SU-DHL-6 (cell line): Measurements from ENCODE around the gene MITF.

Experiments used
- H2AFZ ChIP-seq: fragments of 200-600 bp; sonication (generic); 2 replicates; pipeline ENCODE4 v1.6.1; 2014; ENCODE audit warnings: low read depth, mild to moderate bottlenecking, moderate library complexity, mixed read lengths, antibody characterized with exemption, low read length; ENCODE audit not compliant: severe bottlenecking
- H3F3A ChIP-seq: fragments of 200-600 bp; shearing (Covaris generic); 2 replicates; pipeline ENCODE4 v1.6.0; 2016; ENCODE audit warnings: antibody characterized with exemption, mild to moderate bottlenecking; ENCODE audit not compliant: insufficient read depth
- H3K27ac ChIP-seq: fragments of 200-600 bp; sonication (generic); 2 replicates; pipeline ENCODE4 v1.5.1; 2016; ENCODE audit warnings: low read depth, mild to moderate bottlenecking, low read length, moderate library complexity, mixed read lengths
- H3K27me3 ChIP-seq: fragments of 200-600 bp; sonication (generic), shearing (Covaris generic); 2 replicates; pipeline ENCODE4 v1.6.0; 2014; ENCODE audit warnings: mild to moderate bottlenecking, low read length
- H3K36me3 ChIP-seq: fragments of 200-600 bp; sonication (generic); 2 replicates; pipeline ENCODE4 v1.6.1; 2014; ENCODE audit warnings: mild to moderate bottlenecking, low read length, mixed read lengths
- H3K4me2 ChIP-seq: fragments of 300-600, 200-600 bp; shearing (Covaris generic), sonication (generic); 2 replicates; pipeline ENCODE4 v1.6.0; 2014; ENCODE audit warnings: low read length, low read depth, mild to moderate bottlenecking; ENCODE audit not compliant: poor library complexity, severe bottlenecking
- H3K4me3 ChIP-seq: fragments of 200-600 bp; sonication (generic); 2 replicates; pipeline ENCODE4 v1.5.1; 2014; ENCODE audit warnings: antibody characterized with exemption, low read length, mild to moderate bottlenecking, mixed read lengths; ENCODE audit not compliant: insufficient read depth, poor library complexity, severe bottlenecking
- H3K79me2 ChIP-seq: fragments of 200-600 bp; sonication (generic); 2 replicates; pipeline ENCODE4 v1.6.1; 2014; ENCODE audit warnings: mild to moderate bottlenecking, low read length, moderate library complexity; ENCODE audit not compliant: insufficient read depth
- H3K9ac ChIP-seq: fragments of 200-600 bp; sonication (generic); 2 replicates; pipeline ENCODE4 v1.7.0; 2014; ENCODE audit warnings: mild to moderate bottlenecking, low read length
- H3K9me2 ChIP-seq: fragments of 200-600 bp; sonication (generic); replicated peaks from 2 replicates; pipeline ENCODE4 v1.6.1; 2014; ENCODE audit warnings: low read length; ENCODE audit not compliant: insufficient read depth
- H3K9me3 ChIP-seq: fragments of 200-600 bp; sonication (generic); 2 replicates; pipeline ENCODE4 v1.6.1; 2014; ENCODE audit warnings: low read length, mixed read lengths; ENCODE audit not compliant: insufficient read depth
- H4K20me1 ChIP-seq: fragments of 200-600 bp; sonication (generic); 2 replicates; pipeline ENCODE4 v1.6.1; 2014; ENCODE audit warnings: low read depth, mild to moderate bottlenecking, antibody characterized with exemption, low read length, moderate library complexity, mixed read lengths
- CTCF ChIP-seq: fragments of 200-600 bp; sonication (generic); IDR thresholded peaks from one replicate; pipeline ENCODE4 v1.5.1; 2017; ENCODE audit warnings: antibody characterized with exemption, mild to moderate bottlenecking, low read length, moderate library complexity; ENCODE audit not compliant: insufficient read depth, poor library complexity, severe bottlenecking
- EZH2phosphoT487 ChIP-seq: fragments of 200-600 bp; sonication (generic), shearing (Covaris generic); conservative IDR thresholded peaks from 2 replicates; pipeline ENCODE4 v1.6.1; 2018; ENCODE audit warnings: mild to moderate bottlenecking, antibody characterized with exemption, low read length, moderate library complexity, mixed read lengths

Gene MITF

GRCh38 chr3:69743975-69744906, 5.0 kb downstream of the MITF start:
- Histone ChIP-seq H3K4me2 (no peak overlapping the region), H3K36me3 (no peaks in the 10 kb centered on the region), H3K27ac (no peak overlapping the region), H4K20me1 (no peaks in the 10 kb centered on the region), H3K4me3 (no peak overlapping the region), H3K9me3 (no peaks in the 10 kb centered on the region), H2AFZ (no peak overlapping the region), H3K27me3 (no peaks in the 10 kb centered on the region), H3K9me2 (no peaks in the 10 kb centered on the region), H3F3A (no peaks in the 10 kb centered on the region), H3K9ac (no peak overlapping the region), H3K79me2 (no peaks in the 10 kb centered on the region)
- TF ChIP-seq EZH2phosphoT487 (no peak), CTCF (no peak)

- no peak for TF ChIP-seq CTCF
- no peak for TF ChIP-seq EZH2phosphoT487
Measured at GRCh38 chr3:69745505-69745904, 6.2 kb downstream of the MITF start.

DNA sequence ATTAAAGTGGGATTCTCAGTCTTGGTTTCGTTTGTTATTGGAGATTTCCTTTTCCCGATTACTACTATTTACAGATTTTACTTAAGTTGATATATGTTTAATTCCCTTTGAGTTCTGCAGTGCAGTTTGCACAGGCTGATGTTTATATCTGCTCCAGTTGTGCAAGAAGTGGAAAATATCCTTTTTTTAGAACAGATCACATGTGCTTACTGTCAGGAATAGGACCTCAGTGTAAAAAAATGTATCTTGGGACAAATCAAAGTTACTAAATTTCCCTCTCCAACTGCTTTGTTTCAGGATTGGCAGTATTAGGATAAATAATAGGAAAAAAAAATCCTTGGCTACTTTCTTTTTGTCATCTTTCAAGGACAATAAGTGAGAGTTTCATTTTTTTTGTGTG, 6.9 kb downstream of the MITF start:
- no peak for TF ChIP-seq CTCF
- no peak for TF ChIP-seq EZH2phosphoT487
- Histone ChIP-seq H2AFZ (no peak overlapping the region), H3K4me3 (no peak overlapping the region), H3F3A (no peaks in the 10 kb centered on the region), H3K9me2 (no peaks in the 10 kb centered on the region), H3K27ac (no peak overlapping the region), H3K79me2 (no peaks in the 10 kb centered on the region), H3K4me2 (no peak overlapping the region), H3K27me3 (no peaks in the 10 kb centered on the region), H3K9me3 (no peaks in the 10 kb centered on the region), H4K20me1 (no peaks in the 10 kb centered on the region), H3K36me3 (no peaks in the 10 kb centered on the region), H3K9ac (no peak overlapping the region)

More at GRCh38 chr3:69745505-69745904, 6.2 kb downstream of the MITF start:
- Histone ChIP-seq H3K36me3 (no peaks in the 10 kb centered on the region), H3K9ac (no peak overlapping the region), H3K9me3 (no peaks in the 10 kb centered on the region), H3F3A (no peaks in the 10 kb centered on the region), H3K27ac (no peak overlapping the region), H4K20me1 (no peaks in the 10 kb centered on the region), H3K9me2 (no peaks in the 10 kb centered on the region), H3K4me3 (no peak overlapping the region), H3K79me2 (no peaks in the 10 kb centered on the region), H3K4me2 (no peak overlapping the region), H3K27me3 (no peaks in the 10 kb centered on the region), H2AFZ (no peak overlapping the region)
